GM19043 (cell line): ENCODE results near the gene RGCC.

Experiments
- ATAC-seq: cut with Tn5 transposase; IDR thresholded peaks from one replicate; pipeline ENCODE4 v1.9.1; 2021; ENCODE audit warnings: low read depth; ENCODE audit not compliant: unreplicated experiment

RGCC gene

GRCh38 chr13:41513600-41513999 is 56.2 kb downstream of the RGCC start:
- no peak for ATAC-seq

- no peak for ATAC-seq
These were observed 57.6 kb downstream of the RGCC start for GRCh38 chr13:41514853-41515395.

- ATAC-seq, result no peak
These were observed 58.3 kb downstream of the RGCC start for GRCh38 chr13:41515491-41516139.

GRCh38 chr13:41516166-41516565 is 58.8 kb downstream of the RGCC start:
- ATAC-seq, result no peak

- ATAC-seq, result no peak
These were observed 59.4 kb downstream of the RGCC start for GRCh38 chr13:41516760-41517159.

- no peak for ATAC-seq
These were observed 62.8 kb downstream of the RGCC start for GRCh38 chr13:41520016-41520659.
